Panc1 (cell line): ENCODE data around the gene ARTN. TPM values are rescaled to one million over a fixed set of nuclear protein-coding genes. Genes with fewer than 3 reads are reported as not detected.

Source experiments
- ATAC-seq: fragments of 200-7000 bp; cut with Tn5 transposase; 2 replicates; pipeline ENCODE4 v1.9.1; 2020; ENCODE audit warnings: mild to moderate bottlenecking, moderate library complexity
- BruUV-seq: library from RNA; stranded (reverse); fragments of 400-500 nt; replicated peaks from 2 replicates; lab custom pipeline; 2021; lab: Mats Ljungman, UMichigan
- CTCF ChIA-PET: fragments of 300-600 bp; sonication (Branson Sonifier 250); formaldehyde crosslinking; loops from one replicate; lab custom pipeline; 2022; ENCODE audit warnings: antibody characterized with exemption; lab: Charles Lee
- POLR2A ChIA-PET: fragments of 300-600 bp; sonication (Branson Sonifier 250); formaldehyde crosslinking; loops from one replicate; lab custom pipeline; 2022; ENCODE audit warnings: antibody characterized with exemption; lab: Charles Lee
- DNase-seq: peaks from one replicate; pipeline ENCODE4 v3.0.0-alpha.2; 2010; ENCODE audit warnings: low read depth, low spot score
- H3K27ac ChIP-seq: 2 replicates; pipeline ENCODE4 v1.5.1; 2011; ENCODE audit warnings: mild to moderate bottlenecking, low read length, inconsistent platforms
- H3K27me3 ChIP-seq: fragments of 200-500 bp; sonication (Bioruptor generic); 2 replicates; pipeline ENCODE4 v1.6.0; 2014; ENCODE audit warnings: low read length, inconsistent platforms; ENCODE audit not compliant: control insufficient read depth, insufficient read depth
- H3K36me3 ChIP-seq: fragments of 200-500 bp; sonication (Bioruptor generic); 2 replicates; pipeline ENCODE4 v1.5.1; 2014; ENCODE audit warnings: inconsistent platforms, mild to moderate bottlenecking, low read length, moderate library complexity; ENCODE audit not compliant: control insufficient read depth, insufficient read depth
- H3K4me1 ChIP-seq: 2 replicates; pipeline ENCODE4 v1.5.1; 2011; ENCODE audit warnings: inconsistent platforms, mild to moderate bottlenecking, low read length, moderate library complexity; ENCODE audit not compliant: control insufficient read depth, insufficient read depth
- H3K4me3 ChIP-seq, 2 experiments: 2 replicates each; pipeline ENCODE4 v1.5.1; 2011 to 2012; ENCODE audit warnings: low read depth in 2 of 2, low read length in 2 of 2, mild to moderate bottlenecking in 2 of 2, inconsistent platforms in 1 of 2, moderate library complexity in 1 of 2
- H3K9me3 ChIP-seq: fragments of 200-500 bp; sonication (Bioruptor generic); 2 replicates; pipeline ENCODE4 v1.5.1; 2014; ENCODE audit warnings: low read depth, mild to moderate bottlenecking, inconsistent platforms, low read length, moderate library complexity; ENCODE audit not compliant: control insufficient read depth, insufficient read depth
- CTCF ChIP-seq: fragments of 450-650 bp; IDR thresholded peaks from 2 replicates; pipeline ENCODE4 v1.5.1; 2017; ENCODE audit warnings: mild to moderate bottlenecking
- POLR2AphosphoS5 ChIP-seq: IDR thresholded peaks from 2 replicates; pipeline ENCODE4 v1.6.1; 2012; ENCODE audit warnings: mild to moderate bottlenecking, low read depth, low read length, moderate library complexity
- REST ChIP-seq, 2 experiments: IDR thresholded peaks; 2 replicates each; pipeline ENCODE4 v1.6.1; 2011 to 2012; ENCODE audit warnings: low read depth in 2 of 2, control low read depth in 1 of 2, low read length in 1 of 2, mild to moderate bottlenecking in 1 of 2, moderate library complexity in 1 of 2; ENCODE audit not compliant: insufficient read depth in 1 of 2
- SIN3A ChIP-seq: IDR thresholded peaks from 2 replicates; pipeline ENCODE4 v1.6.1; 2012; ENCODE audit warnings: low read depth, mild to moderate bottlenecking, low read length, moderate library complexity, borderline replicate concordance; ENCODE audit not compliant: insufficient read depth
- TCF7L2 ChIP-seq: IDR thresholded peaks from 2 replicates; pipeline ENCODE4 v1.6.1; 2011; ENCODE audit warnings: mild to moderate bottlenecking, low read depth, low read length, inconsistent platforms
- in situ Hi-C: cut with HindIII; loops from 2 replicates; pipeline ENCODE4 v1.10.0; 2016; ENCODE audit warnings: low sequenced_read_pairs, low pct_unique_long_range_greater_than_20kb
- intact Hi-C: fragments of 100-400 bp; cut with micrococcal nuclease; formaldehyde crosslinking; loops from one replicate; pipeline ENCODE4 v1.10.0; 2022; ENCODE audit not compliant: unreplicated experiment
- total RNA-seq: library from RNA; stranded (reverse); gene quantifications from one replicate; pipeline ENCODE4 v1.2.1, GENCODE V29; 2021; ENCODE audit not compliant: unreplicated experiment

The ARTN gene
- total RNA-seq, 1 experiment from 2014 or later, result 0.49 TPM

- ATAC-seq, result no peak
- no TSS peak for BruUV-seq
- intact Hi-C loops (no loop called here), in situ Hi-C loops (no loop called here)
- no peak for TF ChIP-seq SIN3A
- no peak for TF ChIP-seq REST (IDR thresholded peaks at IDR 0.05; ENCODE audit: insufficient read depth in 1 of 2, low read depth in 2 of 2, low read length in 1 of 2)
- TF ChIP-seq TCF7L2, result no peak
- no peak for TF ChIP-seq POLR2AphosphoS5
- no peak for TF ChIP-seq CTCF
- Histone ChIP-seq H3K9me3 (no peaks in the 10 kb centered on the region), H3K4me1 (no peaks in the 10 kb centered on the region), H3K27me3 (no peaks in the 10 kb centered on the region), H3K4me3 (no peak overlapping the region), H3K36me3 (no peaks in the 10 kb centered on the region), H3K27ac (no peak overlapping the region)
- POLR2A ChIA-PET, result no interaction called here
- DNase-seq, result no peak
- CTCF ChIA-PET, result no interaction called here
Measured at GRCh38 chr1:43893006-43893405, 40.6 kb upstream of the ARTN start.

GRCh38 chr1:43898981-43899380 lies 34.6 kb upstream of the ARTN start:
- POLR2A ChIA-PET, result no interaction called here
- intact Hi-C loops (no loop called here), in situ Hi-C loops (no loop called here)
- DNase-seq (no peak), ATAC-seq (no peak)
- Histone ChIP-seq H3K4me3 (no peak overlapping the region), H3K27ac (no peak overlapping the region), H3K4me1 (no peaks in the 10 kb centered on the region), H3K27me3 (no peaks in the 10 kb centered on the region), H3K9me3 (no peaks in the 10 kb centered on the region), H3K36me3 (no peaks in the 10 kb centered on the region)
- CTCF ChIA-PET, result interaction anchor here (0.6 kb wide), 1 partner anchor 128 kb away, joined by 3 read pairs; no protein-coding TSS in a partner anchor
- no TSS peak for BruUV-seq
- no peak for TF ChIP-seq POLR2AphosphoS5
- no peak for TF ChIP-seq CTCF
- no peak for TF ChIP-seq SIN3A
- TF ChIP-seq TCF7L2, result no peak
- no peak for TF ChIP-seq REST (IDR thresholded peaks at IDR 0.05; ENCODE audit: insufficient read depth in 1 of 2, low read depth in 2 of 2, low read length in 1 of 2)
